Measurements from ENCODE around the gene FYB1.

DNA sequence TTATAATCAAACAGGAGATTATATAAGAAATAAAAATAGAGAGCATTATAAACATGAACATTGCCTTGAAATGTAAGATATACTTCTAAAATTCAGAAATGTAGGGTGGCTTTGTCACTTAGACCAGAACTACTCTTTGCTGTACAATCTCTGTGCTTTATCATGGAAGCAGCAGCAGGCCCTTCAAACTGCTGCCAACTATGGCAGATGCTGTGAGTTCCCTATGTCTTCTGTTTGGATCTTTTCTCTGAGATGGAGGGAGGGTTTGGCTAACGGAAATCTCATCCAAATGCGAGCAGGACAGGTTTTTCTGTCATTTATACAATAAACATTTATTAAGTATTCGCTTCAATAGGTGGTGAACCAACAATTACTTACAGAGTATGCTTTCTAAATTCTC lies 110.4 kb downstream of the FYB1 start:
- TF ChIP-seq EZH2 (IDR thresholded peaks at IDR 0.05; ENCODE audit: low read length, unreplicated experiment), result no peak
- TF ChIP-seq CTCF (conservative IDR thresholded peaks at IDR 0.05; ENCODE audit: low read depth, low read length), result no peak

Measured in PC-3 (cell line).